ENCODE measurements around the gene FZD4. TPM values are rescaled to one million over a fixed set of nuclear protein-coding genes. Genes with fewer than 3 reads are reported as not detected.

The FZD4 gene
- total RNA-seq, 1 experiment from 2014 or later: 4.4 TPM

DNA sequence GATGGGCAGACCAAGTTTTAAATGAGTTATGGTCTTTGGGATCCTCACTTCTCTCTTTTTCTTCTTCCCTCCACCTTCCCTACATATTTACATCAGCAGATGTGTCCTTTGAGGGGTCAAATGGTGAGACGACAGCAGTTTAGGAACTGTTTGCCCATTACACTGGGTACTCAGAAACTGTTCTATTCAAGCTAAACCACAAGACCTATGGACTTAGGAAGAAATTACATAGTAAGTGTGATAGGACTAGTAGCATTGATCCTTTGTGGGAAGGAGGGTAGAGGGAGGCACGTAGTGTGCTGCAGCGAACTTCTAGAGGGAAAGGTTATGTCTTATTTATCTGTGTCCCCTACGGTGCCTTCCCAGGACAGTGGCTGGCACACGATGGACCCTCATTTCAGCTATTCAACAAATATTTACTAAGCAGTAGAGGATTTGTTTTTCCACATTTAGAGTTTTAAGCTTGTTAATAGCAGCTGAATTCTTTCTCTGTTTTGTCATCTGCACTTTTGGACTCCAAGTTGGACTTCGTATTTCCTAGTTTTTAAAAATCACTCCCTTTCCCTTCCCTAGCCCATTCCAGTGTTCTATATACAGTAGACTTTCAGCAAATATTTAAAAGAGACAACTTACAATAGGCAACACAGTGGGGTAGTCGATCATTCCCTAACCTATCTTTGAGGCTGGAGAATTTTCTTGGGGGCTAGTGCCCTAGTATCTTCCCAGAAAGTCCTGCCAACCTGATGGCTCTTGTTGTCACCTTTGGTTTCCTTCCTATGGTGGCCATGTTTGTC lies 13.9 kb downstream of the FZD4 start (continued):
- TF ChIP-seq, protein P1, sequence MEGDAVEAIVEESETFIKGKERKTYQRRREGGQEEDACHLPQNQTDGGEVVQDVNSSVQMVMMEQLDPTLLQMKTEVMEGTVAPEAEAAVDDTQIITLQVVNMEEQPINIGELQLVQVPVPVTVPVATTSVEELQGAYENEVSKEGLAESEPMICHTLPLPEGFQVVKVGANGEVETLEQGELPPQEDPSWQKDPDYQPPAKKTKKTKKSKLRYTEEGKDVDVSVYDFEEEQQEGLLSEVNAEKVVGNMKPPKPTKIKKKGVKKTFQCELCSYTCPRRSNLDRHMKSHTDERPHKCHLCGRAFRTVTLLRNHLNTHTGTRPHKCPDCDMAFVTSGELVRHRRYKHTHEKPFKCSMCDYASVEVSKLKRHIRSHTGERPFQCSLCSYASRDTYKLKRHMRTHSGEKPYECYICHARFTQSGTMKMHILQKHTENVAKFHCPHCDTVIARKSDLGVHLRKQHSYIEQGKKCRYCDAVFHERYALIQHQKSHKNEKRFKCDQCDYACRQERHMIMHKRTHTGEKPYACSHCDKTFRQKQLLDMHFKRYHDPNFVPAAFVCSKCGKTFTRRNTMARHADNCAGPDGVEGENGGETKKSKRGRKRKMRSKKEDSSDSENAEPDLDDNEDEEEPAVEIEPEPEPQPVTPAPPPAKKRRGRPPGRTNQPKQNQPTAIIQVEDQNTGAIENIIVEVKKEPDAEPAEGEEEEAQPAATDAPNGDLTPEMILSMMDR (IDR thresholded peaks at IDR 0.05 in 2 of 3, conservative IDR thresholded peaks at IDR 0.05 in 1 of 3; ENCODE audit: borderline replicate concordance in 1 of 3, insufficient read depth in 1 of 3, low read depth in 2 of 3, low read length in 2 of 3): no peak

DNA sequence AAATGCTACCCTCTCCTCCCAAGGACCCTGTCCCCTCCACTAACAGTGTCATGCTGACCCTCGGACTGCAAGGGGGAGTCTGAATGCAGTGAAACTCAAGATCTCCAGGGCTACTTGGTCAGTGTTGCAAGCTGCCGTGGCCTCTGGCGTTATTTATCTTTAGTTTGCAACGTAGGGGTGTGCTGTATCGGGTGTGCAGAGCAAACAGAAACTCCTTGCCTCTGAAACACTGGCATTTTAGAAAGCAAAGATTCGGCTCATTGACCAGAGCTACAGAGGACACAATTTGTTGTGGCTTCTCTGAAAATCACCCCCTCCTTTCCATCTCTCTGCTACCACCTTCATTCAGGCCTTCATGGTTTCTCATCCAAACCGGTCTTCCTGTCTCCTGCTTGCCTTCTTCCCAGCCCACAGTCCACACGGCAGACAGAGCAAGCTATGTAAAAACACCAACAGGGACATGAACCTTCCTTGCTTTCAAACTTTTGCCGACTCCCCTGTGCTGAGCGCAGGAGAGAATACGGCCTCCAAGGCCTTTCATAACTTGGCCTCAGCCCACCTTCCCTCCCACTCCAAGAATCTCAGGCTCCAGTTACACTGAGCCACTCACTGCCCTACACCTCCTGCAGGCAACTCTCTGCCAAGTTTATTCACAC lies 14.9 kb downstream of the FZD4 start:
- Histone ChIP-seq H3K79me2 (ENCODE audit: insufficient read depth, low read length) (no peaks in the 10 kb centered on the region), H3K4me3 (replicated peaks in 1 of 2; ENCODE audit: low read depth in 1 of 2, low read length in 2 of 2) (no peak overlapping the region), H3K36me3 (ENCODE audit: control insufficient read depth in 1 of 2, insufficient read depth in 2 of 2, low read length in 2 of 2) (no peaks in the 10 kb centered on the region), H3K4me1 (ENCODE audit: control insufficient read depth in 1 of 2, insufficient read depth in 2 of 2, low read length in 2 of 2) (no peaks in the 10 kb centered on the region), H3K27ac (ENCODE audit: low read depth, low read length) (no peak overlapping the region), H3K9me3 (ENCODE audit: control insufficient read depth in 1 of 2, insufficient read depth in 1 of 2, low read depth in 1 of 2, low read length in 2 of 2) (no peaks in the 10 kb centered on the region), H3K9ac (ENCODE audit: low read length) (no peak overlapping the region), H4K20me1 (ENCODE audit: insufficient read depth) (no peaks in the 10 kb centered on the region), H3K9me2 (ENCODE audit: insufficient read depth) (no peaks in the 10 kb centered on the region), H3K4me2 (ENCODE audit: low read length) (no peak overlapping the region), H3K27me3 (ENCODE audit: insufficient read depth, low read length) (no peaks in the 10 kb centered on the region), H2AFZ (ENCODE audit: low read depth, low read length, poor library complexity, severe bottlenecking) (no peak overlapping the region)
- no TSS peak for BruUV-seq (replicated peaks)
- no peak for ATAC-seq
- intact Hi-C loops (cut with micrococcal nuclease): no loop called here
- no peak for DNase-seq (ENCODE audit: low read depth, low spot score)
- RAD21 ChIA-PET (ENCODE audit: low non-redundant PET in 1 of 2, low total read pairs in 2 of 2, uncharacterized antibody in 2 of 2, unreplicated experiment in 2 of 2): no interaction called here
- TF ChIP-seq RAD21 (IDR thresholded peaks at IDR 0.05; ENCODE audit: low read depth): no peak
- TF ChIP-seq TCF7L2 (IDR thresholded peaks at IDR 0.05; ENCODE audit: borderline replicate concordance, extremely low read depth, insufficient read depth, insufficient read length): no peak
- TF ChIP-seq ZFX (IDR thresholded peaks at IDR 0.05): no peak
- TF ChIP-seq ELF1 (IDR thresholded peaks at IDR 0.05; ENCODE audit: borderline replicate concordance, low read depth): no peak
- TF ChIP-seq, protein P2, sequence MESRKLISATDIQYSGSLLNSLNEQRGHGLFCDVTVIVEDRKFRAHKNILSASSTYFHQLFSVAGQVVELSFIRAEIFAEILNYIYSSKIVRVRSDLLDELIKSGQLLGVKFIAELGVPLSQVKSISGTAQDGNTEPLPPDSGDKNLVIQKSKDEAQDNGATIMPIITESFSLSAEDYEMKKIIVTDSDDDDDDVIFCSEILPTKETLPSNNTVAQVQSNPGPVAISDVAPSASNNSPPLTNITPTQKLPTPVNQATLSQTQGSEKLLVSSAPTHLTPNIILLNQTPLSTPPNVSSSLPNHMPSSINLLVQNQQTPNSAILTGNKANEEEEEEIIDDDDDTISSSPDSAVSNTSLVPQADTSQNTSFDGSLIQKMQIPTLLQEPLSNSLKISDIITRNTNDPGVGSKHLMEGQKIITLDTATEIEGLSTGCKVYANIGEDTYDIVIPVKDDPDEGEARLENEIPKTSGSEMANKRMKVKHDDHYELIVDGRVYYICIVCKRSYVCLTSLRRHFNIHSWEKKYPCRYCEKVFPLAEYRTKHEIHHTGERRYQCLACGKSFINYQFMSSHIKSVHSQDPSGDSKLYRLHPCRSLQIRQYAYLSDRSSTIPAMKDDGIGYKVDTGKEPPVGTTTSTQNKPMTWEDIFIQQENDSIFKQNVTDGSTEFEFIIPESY (IDR thresholded peaks at IDR 0.05; ENCODE audit: extremely low read depth, insufficient replicate concordance, low read length): no peak
- TF ChIP-seq EGR1 (IDR thresholded peaks at IDR 0.05; ENCODE audit: low read depth): no peak
- TF ChIP-seq POLR2AphosphoS5 (IDR thresholded peaks at IDR 0.05; ENCODE audit: low read depth, low read length): no peak
- no peak for TF ChIP-seq FOSL1 (IDR thresholded peaks at IDR 0.05; ENCODE audit: low read depth)
- TF ChIP-seq JUND (IDR thresholded peaks at IDR 0.05): no peak
- no peak for TF ChIP-seq YY1 (IDR thresholded peaks at IDR 0.05; ENCODE audit: extremely low read depth, insufficient replicate concordance, low read depth, low read length)
- TF ChIP-seq, protein P3, sequence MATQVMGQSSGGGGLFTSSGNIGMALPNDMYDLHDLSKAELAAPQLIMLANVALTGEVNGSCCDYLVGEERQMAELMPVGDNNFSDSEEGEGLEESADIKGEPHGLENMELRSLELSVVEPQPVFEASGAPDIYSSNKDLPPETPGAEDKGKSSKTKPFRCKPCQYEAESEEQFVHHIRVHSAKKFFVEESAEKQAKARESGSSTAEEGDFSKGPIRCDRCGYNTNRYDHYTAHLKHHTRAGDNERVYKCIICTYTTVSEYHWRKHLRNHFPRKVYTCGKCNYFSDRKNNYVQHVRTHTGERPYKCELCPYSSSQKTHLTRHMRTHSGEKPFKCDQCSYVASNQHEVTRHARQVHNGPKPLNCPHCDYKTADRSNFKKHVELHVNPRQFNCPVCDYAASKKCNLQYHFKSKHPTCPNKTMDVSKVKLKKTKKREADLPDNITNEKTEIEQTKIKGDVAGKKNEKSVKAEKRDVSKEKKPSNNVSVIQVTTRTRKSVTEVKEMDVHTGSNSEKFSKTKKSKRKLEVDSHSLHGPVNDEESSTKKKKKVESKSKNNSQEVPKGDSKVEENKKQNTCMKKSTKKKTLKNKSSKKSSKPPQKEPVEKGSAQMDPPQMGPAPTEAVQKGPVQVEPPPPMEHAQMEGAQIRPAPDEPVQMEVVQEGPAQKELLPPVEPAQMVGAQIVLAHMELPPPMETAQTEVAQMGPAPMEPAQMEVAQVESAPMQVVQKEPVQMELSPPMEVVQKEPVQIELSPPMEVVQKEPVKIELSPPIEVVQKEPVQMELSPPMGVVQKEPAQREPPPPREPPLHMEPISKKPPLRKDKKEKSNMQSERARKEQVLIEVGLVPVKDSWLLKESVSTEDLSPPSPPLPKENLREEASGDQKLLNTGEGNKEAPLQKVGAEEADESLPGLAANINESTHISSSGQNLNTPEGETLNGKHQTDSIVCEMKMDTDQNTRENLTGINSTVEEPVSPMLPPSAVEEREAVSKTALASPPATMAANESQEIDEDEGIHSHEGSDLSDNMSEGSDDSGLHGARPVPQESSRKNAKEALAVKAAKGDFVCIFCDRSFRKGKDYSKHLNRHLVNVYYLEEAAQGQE (IDR thresholded peaks at IDR 0.05; ENCODE audit: low read depth): no peak
- no peak for TF ChIP-seq ZNF274 (IDR thresholded peaks at IDR 0.05; ENCODE audit: low read depth, low read length)
- CTCF ChIA-PET: interaction anchor here (0.9 to 2.9 kb wide), 2 partner anchors 412 to 481 kb away, joined by 3 to 20 read pairs; no protein-coding TSS in a partner anchor
- POLR2A ChIA-PET: no interaction called here
